Gastroesophageal sphincter (tissue), 4 donors: Measurements from ENCODE around the gene LYPD3. TPM values are rescaled to one million over a fixed set of nuclear protein-coding genes. Genes with fewer than 3 reads are reported as not detected.

Experiments used
- ATAC-seq: fragments of 150-250 bp; one replicate; pipeline ENCODE4 v1.9.1; 2016; ENCODE audit warnings: mild to moderate bottlenecking, moderate library complexity
- H3K27ac ChIP-seq, 4 donors: fragments of 200-600 bp; sonication (generic) in 3 of 4; 1 replicate in 3 of 4; 2 replicates in 1 of 4; pipeline ENCODE4 v1.5.1; 2016 to 2019
- H3K27me3 ChIP-seq: fragments of 200-600 bp; sonication (generic); one replicate; pipeline ENCODE4 v1.5.1; 2019
- H3K36me3 ChIP-seq, 2 donors: fragments of 200-600 bp; sonication (generic); one replicate each; pipeline ENCODE4 v1.5.1; 2019; ENCODE audit warnings: control low read depth in 1 of 2
- H3K4me1 ChIP-seq, 3 donors: fragments of 200-600 bp; sonication (generic); 1 replicate in 2 of 3; 2 replicates in 1 of 3; pipeline ENCODE4 v1.5.1; 2016 to 2019; ENCODE audit warnings: control low read depth in 2 of 3
- H3K4me3 ChIP-seq, 2 donors: fragments of 200-600 bp; sonication (generic); one replicate each; pipeline ENCODE4 v1.5.1; 2019; ENCODE audit warnings: mild to moderate bottlenecking in 1 of 2, moderate library complexity in 1 of 2
- H3K9me3 ChIP-seq, 3 donors: fragments of 200-600 bp; sonication (generic); one replicate each; pipeline ENCODE4 v1.5.1; 2017 to 2019; ENCODE audit warnings: control low read depth in 2 of 3
- CTCF ChIP-seq, 4 experiments: fragments of 200-600 bp in 2 of 4; fragments of 450-650 bp in 2 of 4; sonication (generic) in 1 of 4; IDR thresholded peaks; one replicate each; pipeline ENCODE4 v1.5.1; 2017 to 2019; ENCODE audit warnings: antibody characterized with exemption in 4 of 4, mild to moderate bottlenecking in 2 of 4, moderate library complexity in 2 of 4
- EP300 ChIP-seq: sonication (generic); formaldehyde crosslinking; IDR thresholded peaks from one replicate; pipeline ENCODE4 v1.6.1; 2017; ENCODE audit warnings: antibody characterized with exemption, mild to moderate bottlenecking
- POLR2A ChIP-seq, 2 donors: fragments of 450-650 bp; IDR thresholded peaks; one replicate each; pipeline ENCODE4 v1.6.1; 2017; ENCODE audit warnings: antibody characterized with exemption in 2 of 2, mild to moderate bottlenecking in 2 of 2, moderate library complexity in 1 of 2
- POLR2AphosphoS5 ChIP-seq: sonication (generic); formaldehyde crosslinking; IDR thresholded peaks from one replicate; pipeline ENCODE4 v1.6.1; 2017; ENCODE audit warnings: antibody characterized with exemption
- WGBS, 2 donors: methylation state at CpG; one replicate each; pipeline ENCODE4 v1.1.5; 2018; ENCODE audit warnings: low coverage in 1 of 2; 5-methylcytosine and 5-hydroxymethylcytosine counted together
- total RNA-seq, 4 donors: library from RNA; depleted of rRNA; stranded (reverse); fragments of >200 nt; gene quantifications; one replicate each; pipeline ENCODE4 v1.1.0, GENCODE V29; 2016

LYPD3 gene
- total RNA-seq, 4 donors from 2014 or later, result 0.39 to 8.4 (median 2.7) TPM

GRCh38 chr19:43480574-43480973 is 15.2 kb upstream of the LYPD3 start:
- Histone ChIP-seq H3K27me3 (no peaks in the 10 kb centered on the region), H3K4me1 (peaks cover 0 to 3% (median 0%) of the 10 kb centered on the region in 3 donors), H3K9me3 (no peaks in the 10 kb centered on the region), H3K27ac (no peak overlapping the region), H3K4me3 (no peak overlapping the region), H3K36me3 (peaks cover 0 to 7% of the 10 kb centered on the region in 2 donors)
- WGBS, 2 donors, result 83 to 89% methylated on average over 1 to 3 of the region's 3 CpGs
- no peak for ATAC-seq
- TF ChIP-seq POLR2A (IDR thresholded peaks at IDR 0.05), result no peak
- TF ChIP-seq EP300, result no peak
- no peak for TF ChIP-seq POLR2AphosphoS5
- TF ChIP-seq CTCF (IDR thresholded peaks at IDR 0.05), result no peak

GRCh38 chr19:43479961-43480561 is 14.7 kb upstream of the LYPD3 start:
- no peak for ATAC-seq
- 100% methylated on average over 1 to 3 of the region's 4 CpGs for WGBS, 2 donors
- H3K4me1 ChIP-seq, result peaks cover 0 to 8% (median 0%) of the 10 kb centered on the region in 3 donors
- H3K9me3 ChIP-seq, result no peaks in the 10 kb centered on the region
- no peak overlapping the region for H3K27ac ChIP-seq
- TF ChIP-seq EP300, result no peak
- peaks cover 0 to 7% of the 10 kb centered on the region in 2 donors for H3K36me3 ChIP-seq
- H3K27me3 ChIP-seq, result no peaks in the 10 kb centered on the region
- H3K4me3 ChIP-seq, result no peak overlapping the region

GRCh38 chr19:43479226-43479625 is 13.8 kb upstream of the LYPD3 start:
- Histone ChIP-seq H3K4me1 (peaks cover 0 to 16% (median 6%) of the 10 kb centered on the region in 3 donors), H3K27me3 (no peaks in the 10 kb centered on the region), H3K9me3 (no peaks in the 10 kb centered on the region), H3K4me3 (no peak overlapping the region), H3K36me3 (peaks cover 0 to 7% of the 10 kb centered on the region in 2 donors), H3K27ac (no peak overlapping the region)
- WGBS, 2 donors, result 91% methylated on average over 8 of the region's 15 CpGs; no CpG with 5 or more reads in 1 of the 2 donors
- no peak for ATAC-seq
- no peak for TF ChIP-seq POLR2A (IDR thresholded peaks at IDR 0.05)
- TF ChIP-seq CTCF (IDR thresholded peaks at IDR 0.05), result no peak

GRCh38 chr19:43478323-43478722 is 12.9 kb upstream of the LYPD3 start:
- no peak for ATAC-seq
- Histone ChIP-seq H3K27me3 (no peaks in the 10 kb centered on the region), H3K4me3 (no peak overlapping the region), H3K9me3 (no peaks in the 10 kb centered on the region), H3K4me1 (peaks cover 0 to 18% (median 6%) of the 10 kb centered on the region in 3 donors), H3K36me3 (peaks cover 0 to 7% of the 10 kb centered on the region in 2 donors), H3K27ac (no peak overlapping the region)
- 97 to 100% methylated on average over 3 of the region's 3 CpGs for WGBS, 2 donors
- no peak for TF ChIP-seq POLR2AphosphoS5

GRCh38 chr19:43476606-43477005 is 11.2 kb upstream of the LYPD3 start:
- H3K27me3 ChIP-seq, result no peaks in the 10 kb centered on the region
- no peaks in the 10 kb centered on the region for H3K9me3 ChIP-seq
- H3K4me1 ChIP-seq, result peaks cover 0 to 18% (median 6%) of the 10 kb centered on the region in 3 donors
- ATAC-seq, result no peak
- no peak overlapping the region for H3K4me3 ChIP-seq
- peaks cover 0 to 7% of the 10 kb centered on the region in 2 donors for H3K36me3 ChIP-seq
- H3K27ac ChIP-seq, result peak overlapping the region in 2 of 4 donors; percentile 86 to 89
- TF ChIP-seq POLR2A (IDR thresholded peaks at IDR 0.05) (no peak), EP300 (no peak), POLR2AphosphoS5 (no peak), CTCF (IDR thresholded peaks at IDR 0.05) (no peak)

- peaks cover 0 to 18% (median 6%) of the 10 kb centered on the region in 3 donors for H3K4me1 ChIP-seq
- ATAC-seq, result peak; percentile 97
- no peaks in the 10 kb centered on the region for H3K27me3 ChIP-seq
- peak overlapping the region; percentile 4 to 52 for H3K4me3 ChIP-seq
- WGBS, 2 donors, result 7 to 13% methylated on average over 7 to 8 of the region's 46 CpGs
- H3K27ac ChIP-seq, result peak overlapping the region; percentile 35 to 89 (median 82)
- H3K36me3 ChIP-seq, result peaks cover 0 to 7% of the 10 kb centered on the region in 2 donors
- peak in 1 of 2 donors; percentile 22 for TF ChIP-seq POLR2A (IDR thresholded peaks at IDR 0.05)
- TF ChIP-seq POLR2AphosphoS5, result peak; percentile 83
- peak; percentile 65 for TF ChIP-seq EP300
- no peak for TF ChIP-seq CTCF (IDR thresholded peaks at IDR 0.05)
- H3K9me3 ChIP-seq, result no peaks in the 10 kb centered on the region
These were observed 9.7 kb upstream of the LYPD3 start for GRCh38 chr19:43474986-43475705.
